ENCODE data around the gene NKIRAS1. TPM values are rescaled to one million over a fixed set of nuclear protein-coding genes. Genes with fewer than 3 reads are reported as not detected.

NKIRAS1 gene
- total RNA-seq, 1 experiment from 2014 or later: 8.9 TPM

- intact Hi-C loops (cut with micrococcal nuclease; ENCODE audit: unreplicated experiment): no loop called here
- no peak for DNase-seq (ENCODE audit: low read depth, low spot score)
- no peak overlapping the region for H3K27ac ChIP-seq (ENCODE audit: low read length)
- peak; percentile 24 for ATAC-seq
- no peaks in the 10 kb centered on the region for H3K9me3 ChIP-seq (ENCODE audit: control insufficient read depth, insufficient read depth, low read depth, low read length)
- TF ChIP-seq POLR2AphosphoS5 (IDR thresholded peaks at IDR 0.05; ENCODE audit: low read depth, low read length): no peak
- no peak overlapping the region for H3K4me3 ChIP-seq (ENCODE audit: low read depth in 2 of 2, low read length in 2 of 2)
- ChIA-PET POLR2A (interaction anchor here (0.6 kb wide), 2 partner anchors 297 to 672 kb away, joined by 4 read pairs; no protein-coding TSS in a partner anchor), CTCF (no interaction called here)
- in situ Hi-C loops (cut with HindIII; ENCODE audit: low pct_unique_long_range_greater_than_20kb, low sequenced_read_pairs): no loop called here
- no peaks in the 10 kb centered on the region for H3K4me1 ChIP-seq (ENCODE audit: control insufficient read depth, insufficient read depth, low read length)
- H3K36me3 ChIP-seq (ENCODE audit: control insufficient read depth, insufficient read depth, low read length): 0 out of 2 replicates have a peak, but pooled peaks cover 2% of the 10 kb centered on the region
- no TSS peak for BruUV-seq (replicated peaks)
- no peaks in the 10 kb centered on the region for H3K27me3 ChIP-seq (ENCODE audit: control insufficient read depth, insufficient read depth, low read length)
Measured at GRCh38 chr3:23894254-23895061, 22.3 kb downstream of the NKIRAS1 start.

DNA sequence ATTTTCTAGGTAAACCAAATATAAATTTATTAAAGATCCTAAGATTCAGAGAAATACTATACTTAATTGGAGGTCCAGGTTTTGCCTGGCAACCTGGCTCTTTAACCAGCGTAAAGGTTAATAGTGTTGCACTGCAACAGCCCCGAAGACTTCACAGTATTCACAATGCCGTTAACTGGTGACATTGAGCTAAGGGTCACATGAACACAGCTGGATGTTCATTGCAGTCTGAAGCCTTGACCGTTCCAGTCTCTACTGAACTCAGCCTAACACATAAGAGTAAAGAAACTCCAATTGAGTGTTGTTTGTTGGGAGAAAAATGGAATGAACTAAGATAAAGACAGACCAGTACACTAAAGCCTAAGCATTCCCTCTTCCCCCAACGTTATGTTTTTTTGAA is 26.8 kb downstream of the NKIRAS1 start:
- in situ Hi-C loops (cut with HindIII; ENCODE audit: low pct_unique_long_range_greater_than_20kb, low sequenced_read_pairs): no loop called here
- H3K36me3 ChIP-seq (ENCODE audit: control insufficient read depth, insufficient read depth, low read length): 0 out of 2 replicates have a peak, but pooled peaks cover 2% of the 10 kb centered on the region
- TF ChIP-seq TCF7L2 (IDR thresholded peaks at IDR 0.05; ENCODE audit: low read depth, low read length) (no peak), POLR2AphosphoS5 (IDR thresholded peaks at IDR 0.05; ENCODE audit: low read depth, low read length) (no peak), SIN3A (IDR thresholded peaks at IDR 0.05; ENCODE audit: borderline replicate concordance, insufficient read depth, low read depth, low read length) (no peak)
- TF ChIP-seq, protein P1, sequence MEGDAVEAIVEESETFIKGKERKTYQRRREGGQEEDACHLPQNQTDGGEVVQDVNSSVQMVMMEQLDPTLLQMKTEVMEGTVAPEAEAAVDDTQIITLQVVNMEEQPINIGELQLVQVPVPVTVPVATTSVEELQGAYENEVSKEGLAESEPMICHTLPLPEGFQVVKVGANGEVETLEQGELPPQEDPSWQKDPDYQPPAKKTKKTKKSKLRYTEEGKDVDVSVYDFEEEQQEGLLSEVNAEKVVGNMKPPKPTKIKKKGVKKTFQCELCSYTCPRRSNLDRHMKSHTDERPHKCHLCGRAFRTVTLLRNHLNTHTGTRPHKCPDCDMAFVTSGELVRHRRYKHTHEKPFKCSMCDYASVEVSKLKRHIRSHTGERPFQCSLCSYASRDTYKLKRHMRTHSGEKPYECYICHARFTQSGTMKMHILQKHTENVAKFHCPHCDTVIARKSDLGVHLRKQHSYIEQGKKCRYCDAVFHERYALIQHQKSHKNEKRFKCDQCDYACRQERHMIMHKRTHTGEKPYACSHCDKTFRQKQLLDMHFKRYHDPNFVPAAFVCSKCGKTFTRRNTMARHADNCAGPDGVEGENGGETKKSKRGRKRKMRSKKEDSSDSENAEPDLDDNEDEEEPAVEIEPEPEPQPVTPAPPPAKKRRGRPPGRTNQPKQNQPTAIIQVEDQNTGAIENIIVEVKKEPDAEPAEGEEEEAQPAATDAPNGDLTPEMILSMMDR (IDR thresholded peaks at IDR 0.05): no peak
- TF ChIP-seq, protein P2, sequence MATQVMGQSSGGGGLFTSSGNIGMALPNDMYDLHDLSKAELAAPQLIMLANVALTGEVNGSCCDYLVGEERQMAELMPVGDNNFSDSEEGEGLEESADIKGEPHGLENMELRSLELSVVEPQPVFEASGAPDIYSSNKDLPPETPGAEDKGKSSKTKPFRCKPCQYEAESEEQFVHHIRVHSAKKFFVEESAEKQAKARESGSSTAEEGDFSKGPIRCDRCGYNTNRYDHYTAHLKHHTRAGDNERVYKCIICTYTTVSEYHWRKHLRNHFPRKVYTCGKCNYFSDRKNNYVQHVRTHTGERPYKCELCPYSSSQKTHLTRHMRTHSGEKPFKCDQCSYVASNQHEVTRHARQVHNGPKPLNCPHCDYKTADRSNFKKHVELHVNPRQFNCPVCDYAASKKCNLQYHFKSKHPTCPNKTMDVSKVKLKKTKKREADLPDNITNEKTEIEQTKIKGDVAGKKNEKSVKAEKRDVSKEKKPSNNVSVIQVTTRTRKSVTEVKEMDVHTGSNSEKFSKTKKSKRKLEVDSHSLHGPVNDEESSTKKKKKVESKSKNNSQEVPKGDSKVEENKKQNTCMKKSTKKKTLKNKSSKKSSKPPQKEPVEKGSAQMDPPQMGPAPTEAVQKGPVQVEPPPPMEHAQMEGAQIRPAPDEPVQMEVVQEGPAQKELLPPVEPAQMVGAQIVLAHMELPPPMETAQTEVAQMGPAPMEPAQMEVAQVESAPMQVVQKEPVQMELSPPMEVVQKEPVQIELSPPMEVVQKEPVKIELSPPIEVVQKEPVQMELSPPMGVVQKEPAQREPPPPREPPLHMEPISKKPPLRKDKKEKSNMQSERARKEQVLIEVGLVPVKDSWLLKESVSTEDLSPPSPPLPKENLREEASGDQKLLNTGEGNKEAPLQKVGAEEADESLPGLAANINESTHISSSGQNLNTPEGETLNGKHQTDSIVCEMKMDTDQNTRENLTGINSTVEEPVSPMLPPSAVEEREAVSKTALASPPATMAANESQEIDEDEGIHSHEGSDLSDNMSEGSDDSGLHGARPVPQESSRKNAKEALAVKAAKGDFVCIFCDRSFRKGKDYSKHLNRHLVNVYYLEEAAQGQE (IDR thresholded peaks at IDR 0.05; ENCODE audit: insufficient read depth in 1 of 2, low read depth in 2 of 2, low read length in 1 of 2): no peak
- H3K27ac ChIP-seq (ENCODE audit: low read length): no peak overlapping the region
- no peak for DNase-seq (ENCODE audit: low read depth, low spot score)
- H3K9me3 ChIP-seq (ENCODE audit: control insufficient read depth, insufficient read depth, low read depth, low read length): no peaks in the 10 kb centered on the region
- no TSS peak for BruUV-seq (replicated peaks)
- H3K4me1 ChIP-seq (ENCODE audit: control insufficient read depth, insufficient read depth, low read length): peaks cover 11% of the 10 kb centered on the region
- no peak overlapping the region for H3K4me3 ChIP-seq (ENCODE audit: low read depth in 2 of 2, low read length in 2 of 2)
- POLR2A ChIA-PET: no interaction called here
- CTCF ChIA-PET: interaction anchor here (0.5 kb wide), 1 partner anchor 259 kb away, joined by 3 read pairs; no protein-coding TSS in a partner anchor
- intact Hi-C loops (cut with micrococcal nuclease; ENCODE audit: unreplicated experiment): no loop called here
- ATAC-seq: no peak
- no peaks in the 10 kb centered on the region for H3K27me3 ChIP-seq (ENCODE audit: control insufficient read depth, insufficient read depth, low read length)

DNA sequence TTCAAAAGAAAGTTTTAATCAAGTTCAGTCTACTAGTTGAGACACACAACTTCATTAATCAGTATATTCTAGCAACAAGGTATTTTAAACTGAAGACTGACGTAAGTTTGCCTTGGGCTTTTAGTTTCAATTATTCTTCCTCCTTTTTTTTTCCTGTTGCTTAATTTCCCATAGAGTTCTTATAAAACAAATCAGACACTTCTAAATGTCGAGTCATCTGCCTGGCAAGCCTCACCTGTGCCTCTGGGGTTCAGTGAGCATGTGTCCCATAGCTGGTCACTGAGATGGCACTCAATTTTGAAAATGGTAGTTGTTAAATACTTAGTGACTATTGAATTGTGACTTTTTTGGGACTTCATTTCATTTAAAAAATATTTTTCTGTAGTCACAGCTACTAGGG is 27.4 kb downstream of the NKIRAS1 start:
- H3K4me1 ChIP-seq (ENCODE audit: control insufficient read depth, insufficient read depth, low read length): peaks cover 11% of the 10 kb centered on the region
- H3K4me3 ChIP-seq (ENCODE audit: low read depth in 2 of 2, low read length in 2 of 2): no peak overlapping the region
- no peaks in the 10 kb centered on the region for H3K9me3 ChIP-seq (ENCODE audit: control insufficient read depth, insufficient read depth, low read depth, low read length)
- ATAC-seq: no peak
- in situ Hi-C loops (cut with HindIII; ENCODE audit: low pct_unique_long_range_greater_than_20kb, low sequenced_read_pairs) (no loop called here), intact Hi-C loops (cut with micrococcal nuclease; ENCODE audit: unreplicated experiment) (no loop called here)
- H3K27ac ChIP-seq (ENCODE audit: low read length): no peak overlapping the region
- 0 out of 2 replicates have a peak, but pooled peaks cover 2% of the 10 kb centered on the region for H3K36me3 ChIP-seq (ENCODE audit: control insufficient read depth, insufficient read depth, low read length)
- POLR2A ChIA-PET: no interaction called here
- no peak for DNase-seq (ENCODE audit: low read depth, low spot score)
- TF ChIP-seq TCF7L2 (IDR thresholded peaks at IDR 0.05; ENCODE audit: low read depth, low read length): no peak
- TF ChIP-seq SIN3A (IDR thresholded peaks at IDR 0.05; ENCODE audit: borderline replicate concordance, insufficient read depth, low read depth, low read length): no peak
- TF ChIP-seq, protein P2 (IDR thresholded peaks at IDR 0.05; ENCODE audit: insufficient read depth in 1 of 2, low read depth in 2 of 2, low read length in 1 of 2): no peak
- TF ChIP-seq, protein P1 (IDR thresholded peaks at IDR 0.05): no peak
- no peak for TF ChIP-seq POLR2AphosphoS5 (IDR thresholded peaks at IDR 0.05; ENCODE audit: low read depth, low read length)
- CTCF ChIA-PET: interaction anchor here (0.5 kb wide), 1 partner anchor 258 kb away, joined by 3 read pairs; no protein-coding TSS in a partner anchor
- no TSS peak for BruUV-seq (replicated peaks)
- no peaks in the 10 kb centered on the region for H3K27me3 ChIP-seq (ENCODE audit: control insufficient read depth, insufficient read depth, low read length)
